GM21423 (cell line): ENCODE data around the gene GGT5.

Source experiments
- ATAC-seq: cut with Tn5 transposase; IDR thresholded peaks from one replicate; pipeline ENCODE4 v1.9.1; 2021; ENCODE audit warnings: mild to moderate bottlenecking, moderate library complexity; ENCODE audit not compliant: unreplicated experiment

GGT5 gene

DNA sequence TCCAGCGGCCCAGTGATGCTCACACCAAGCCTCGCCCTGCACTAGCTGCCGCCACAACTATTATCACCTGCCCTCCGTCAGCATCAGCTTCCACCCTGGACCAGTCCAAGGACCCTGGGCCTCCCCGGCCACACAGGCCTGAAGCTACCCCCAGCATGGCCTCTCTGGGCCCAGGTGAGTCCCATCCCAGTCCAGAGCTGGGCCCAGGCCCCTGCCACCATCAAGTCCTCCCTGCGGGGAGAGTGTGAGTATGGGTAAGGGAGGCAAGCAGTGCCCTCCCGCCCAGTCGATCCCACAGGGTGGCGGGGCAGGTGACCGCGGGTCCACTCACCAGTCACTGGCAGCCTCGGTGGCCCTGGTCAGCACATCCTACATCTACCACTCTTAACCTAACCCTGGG is 73.1 kb downstream of the GGT5 start:
- no peak for ATAC-seq

DNA sequence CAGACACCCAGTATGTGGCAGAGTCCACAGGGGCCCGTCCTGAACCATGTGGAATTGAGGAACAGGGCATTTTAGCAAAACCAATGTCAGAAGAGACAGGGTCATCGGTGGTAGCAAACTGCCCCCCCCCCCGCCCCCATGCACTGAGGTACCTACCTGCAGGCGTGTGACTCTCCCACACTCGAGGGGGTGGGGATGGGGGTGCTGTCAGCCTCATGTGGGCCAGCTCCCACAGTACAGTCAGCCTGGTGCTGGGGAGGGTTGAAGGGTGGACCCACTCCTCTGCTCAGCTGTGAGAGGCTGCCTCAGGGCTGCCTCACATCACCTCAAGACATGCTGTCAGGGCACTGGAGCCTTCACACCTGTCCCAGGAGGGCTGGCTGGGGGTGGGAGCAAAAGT is 74.2 kb downstream of the GGT5 start:
- no peak for ATAC-seq

DNA sequence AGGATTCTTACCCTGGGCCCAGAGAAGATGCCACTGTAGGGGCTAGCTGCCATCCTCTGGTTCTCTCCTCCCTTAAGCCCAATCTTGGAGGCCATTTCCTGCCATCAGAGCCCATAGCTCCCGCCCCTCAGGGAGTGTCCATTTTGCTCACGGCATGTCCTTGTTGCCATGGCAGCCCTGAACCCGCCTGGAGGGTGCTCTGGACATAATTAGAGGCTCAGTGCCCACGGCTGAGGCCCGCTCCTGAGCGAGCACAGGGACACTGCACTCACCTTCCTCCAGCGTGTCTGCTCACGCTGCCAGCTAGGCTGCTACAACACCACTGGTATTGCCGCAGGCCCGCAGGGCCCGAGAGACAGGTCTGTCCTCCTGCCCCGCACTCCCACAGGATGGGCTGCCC is 74.7 kb downstream of the GGT5 start:
- ATAC-seq = no peak
